Upper lobe of right lung (tissue), 1 donor: ENCODE results near the gene ZNF346. TPM values are rescaled to one million over a fixed set of nuclear protein-coding genes. Genes with fewer than 3 reads are reported as not detected.

Experiments used
- ATAC-seq: fragments of 200-7000 bp; cut with Tn5 transposase; one replicate; pipeline ENCODE4 v1.9.1; 2020; ENCODE audit warnings: mild to moderate bottlenecking, moderate library complexity
- DNase-seq: peaks from one replicate; pipeline ENCODE4 v3.0.0-alpha.2; 2020
- H3K27ac ChIP-seq: fragments of 200-600 bp; one replicate; pipeline ENCODE4 v1.8.0; 2022
- H3K27me3 ChIP-seq: fragments of 200-600 bp; one replicate; pipeline ENCODE4 v1.8.0; 2022; ENCODE audit warnings: mild to moderate bottlenecking
- H3K36me3 ChIP-seq: fragments of 200-600 bp; one replicate; pipeline ENCODE4 v1.8.0; 2022
- H3K4me1 ChIP-seq: fragments of 200-600 bp; one replicate; pipeline ENCODE4 v1.8.0; 2022
- H3K4me3 ChIP-seq: fragments of 200-600 bp; one replicate; pipeline ENCODE4 v1.8.0; 2022; ENCODE audit warnings: mild to moderate bottlenecking
- H3K9me3 ChIP-seq: fragments of 200-600 bp; one replicate; pipeline ENCODE4 v1.8.0; 2022
- intact Hi-C: fragments of 100-400 bp; cut with DNase I; formaldehyde crosslinking; loops from one replicate; pipeline ENCODE4 v1.11.0; 2022
- total RNA-seq: library from RNA; stranded (reverse); fragmentation: NEBNext Ultra II Directional; extraction: Animal tissue kit (Norgen Biotek cat#: 25700); gene quantifications from one replicate; pipeline ENCODE4 v1.2.1, GENCODE V29; 2021
- TF ChIP-seq, protein P1 (sequence below): fragments of 200-600 bp; IDR thresholded peaks from one replicate; pipeline ENCODE4 v1.8.0; 2022; ENCODE audit warnings: antibody characterized with exemption
- donor health status: DM: no; HTN: yes; CAD: no; lungs with severe emphysema.

Gene ZNF346
- total RNA-seq, 1 donor from 2014 or later, result 12.9 TPM

- TF ChIP-seq, protein P1, sequence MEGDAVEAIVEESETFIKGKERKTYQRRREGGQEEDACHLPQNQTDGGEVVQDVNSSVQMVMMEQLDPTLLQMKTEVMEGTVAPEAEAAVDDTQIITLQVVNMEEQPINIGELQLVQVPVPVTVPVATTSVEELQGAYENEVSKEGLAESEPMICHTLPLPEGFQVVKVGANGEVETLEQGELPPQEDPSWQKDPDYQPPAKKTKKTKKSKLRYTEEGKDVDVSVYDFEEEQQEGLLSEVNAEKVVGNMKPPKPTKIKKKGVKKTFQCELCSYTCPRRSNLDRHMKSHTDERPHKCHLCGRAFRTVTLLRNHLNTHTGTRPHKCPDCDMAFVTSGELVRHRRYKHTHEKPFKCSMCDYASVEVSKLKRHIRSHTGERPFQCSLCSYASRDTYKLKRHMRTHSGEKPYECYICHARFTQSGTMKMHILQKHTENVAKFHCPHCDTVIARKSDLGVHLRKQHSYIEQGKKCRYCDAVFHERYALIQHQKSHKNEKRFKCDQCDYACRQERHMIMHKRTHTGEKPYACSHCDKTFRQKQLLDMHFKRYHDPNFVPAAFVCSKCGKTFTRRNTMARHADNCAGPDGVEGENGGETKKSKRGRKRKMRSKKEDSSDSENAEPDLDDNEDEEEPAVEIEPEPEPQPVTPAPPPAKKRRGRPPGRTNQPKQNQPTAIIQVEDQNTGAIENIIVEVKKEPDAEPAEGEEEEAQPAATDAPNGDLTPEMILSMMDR, result no peak
- H3K36me3 ChIP-seq, result no peaks in the 10 kb centered on the region
- no peak for DNase-seq
- H3K9me3 ChIP-seq, result no peaks in the 10 kb centered on the region
- H3K27ac ChIP-seq, result peak overlapping the region; percentile 30
- no peaks in the 10 kb centered on the region for H3K27me3 ChIP-seq
- intact Hi-C loops, result no loop called here
- H3K4me1 ChIP-seq, result peaks cover 17% of the 10 kb centered on the region
- H3K4me3 ChIP-seq, result no peak overlapping the region
- no peak for ATAC-seq
Measured at GRCh38 chr5:177085985-177086653, 63.6 kb downstream of the ZNF346 start.

DNA sequence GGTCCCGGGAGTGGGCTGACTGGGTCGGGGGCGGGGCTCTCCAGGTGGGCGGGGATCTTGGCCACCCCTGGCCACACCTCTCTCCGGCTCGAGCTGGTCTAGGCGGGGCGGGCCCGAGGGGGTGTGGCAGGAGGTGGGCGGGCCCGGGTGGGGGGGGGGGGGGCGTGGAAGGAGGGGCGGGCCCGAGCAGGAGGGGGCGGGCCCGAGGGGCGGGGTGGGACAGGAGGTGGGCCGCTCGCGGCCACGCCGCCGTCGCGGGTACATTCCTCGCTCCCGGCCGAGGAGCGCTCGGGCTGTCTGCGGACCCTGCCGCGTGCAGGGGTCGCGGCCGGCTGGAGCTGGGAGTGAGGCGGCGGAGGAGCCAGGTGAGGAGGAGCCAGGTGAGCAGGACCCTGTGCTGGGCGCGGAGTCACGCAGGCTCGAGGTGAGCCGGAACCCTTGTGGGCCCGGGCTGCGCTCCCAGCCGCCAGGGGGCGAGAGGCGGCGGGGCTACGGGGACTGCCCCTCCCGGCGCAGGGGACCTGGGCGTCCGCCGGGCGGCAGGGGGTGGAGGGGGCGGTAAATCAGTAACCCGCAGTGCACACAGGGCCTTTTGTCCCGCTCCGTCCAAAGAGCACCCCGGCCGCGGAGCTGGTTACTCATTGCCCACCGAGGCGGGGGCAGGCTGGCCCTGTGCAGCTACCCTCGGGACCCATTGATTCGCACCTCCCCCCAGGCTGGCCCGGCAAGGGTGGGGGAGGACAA lies 64.3 kb downstream of the ZNF346 start, which contains the start of gene FGFR4:
FGFR4 (plus strand) TSS at position 262 of the 744 bp plus-strand sequence. CDS start 2,688 bp downstream, outside the sequence.
- peak within 1 kb of the TSS; percentile 68 for H3K27ac ChIP-seq
- no peaks in the 10 kb centered on the region for H3K36me3 ChIP-seq
- intact Hi-C loops, result no loop called here
- no peaks in the 10 kb centered on the region for H3K27me3 ChIP-seq
- ATAC-seq, result peak; percentile 84
- DNase-seq, result peak; percentile 85
- peaks cover 17% of the 10 kb centered on the region for H3K4me1 ChIP-seq
- H3K4me3 ChIP-seq, result peak within 1 kb of the TSS; percentile 57
- H3K9me3 ChIP-seq, result no peaks in the 10 kb centered on the region
- TF ChIP-seq, protein P1, result peak; percentile 68

DNA sequence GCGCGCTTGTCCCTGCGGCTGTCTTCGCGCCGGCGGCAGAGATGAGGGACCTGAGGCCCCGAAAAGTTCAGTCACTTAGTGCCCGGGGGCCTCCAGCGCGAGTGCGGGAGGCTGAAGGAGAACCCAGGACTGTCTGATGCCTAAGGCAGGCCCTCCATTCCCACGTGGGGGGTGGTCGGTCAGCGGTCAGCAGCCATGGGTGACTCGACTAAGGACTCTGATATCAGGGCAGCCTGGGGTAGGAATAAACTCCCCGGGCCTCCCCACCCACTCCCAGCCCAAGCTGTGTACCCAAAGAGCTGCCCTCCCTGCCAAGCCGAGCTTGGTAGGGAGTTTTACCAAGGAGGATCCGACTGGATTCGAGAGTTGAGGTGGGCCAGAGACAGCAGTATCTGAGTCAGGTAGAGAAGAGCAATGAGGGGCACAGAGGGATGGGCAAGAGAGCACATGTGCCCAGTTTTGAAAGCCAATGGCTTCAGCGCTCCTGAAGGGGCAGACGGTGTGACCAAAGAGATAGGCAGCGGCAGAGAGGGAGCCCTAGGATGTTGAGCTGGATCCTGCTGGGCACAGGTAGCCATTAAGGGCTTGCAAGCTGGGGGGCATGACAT lies 65.0 kb downstream of the ZNF346 start:
- intact Hi-C loops, result no loop called here
- H3K27me3 ChIP-seq, result no peaks in the 10 kb centered on the region
- ATAC-seq, result no peak

DNA sequence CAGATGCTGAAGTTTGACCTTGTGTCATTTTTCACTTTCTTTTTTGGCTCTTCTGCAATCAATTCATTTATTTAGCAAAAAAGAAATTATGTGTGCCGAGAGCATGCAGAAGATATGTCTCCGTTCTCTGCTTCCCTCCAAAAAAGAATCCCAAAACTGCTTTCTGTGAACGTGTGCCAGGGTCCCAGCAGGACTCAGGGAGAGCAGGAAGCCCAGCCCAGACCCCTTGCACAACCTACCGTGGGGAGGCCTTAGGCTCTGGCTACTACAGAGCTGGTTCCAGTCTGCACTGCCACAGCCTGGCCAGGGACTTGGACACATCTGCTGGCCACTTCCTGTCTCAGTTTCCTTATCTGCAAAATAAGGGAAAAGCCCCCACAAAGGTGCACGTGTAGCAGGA lies 66.6 kb downstream of the ZNF346 start:
- no peaks in the 10 kb centered on the region for H3K27me3 ChIP-seq
- peak overlapping the region; percentile 68 for H3K27ac ChIP-seq
- intact Hi-C loops, result no loop called here
- DNase-seq (no peak), ATAC-seq (no peak)
- TF ChIP-seq, protein P1, result no peak
- no peaks in the 10 kb centered on the region for H3K36me3 ChIP-seq
- H3K9me3 ChIP-seq, result no peaks in the 10 kb centered on the region
- peak overlapping the region; percentile 19 for H3K4me3 ChIP-seq
- peaks cover 21% of the 10 kb centered on the region for H3K4me1 ChIP-seq

More for the DNA sequence above, 65.0 kb downstream of the ZNF346 start:
- Histone ChIP-seq H3K36me3 (no peaks in the 10 kb centered on the region), H3K4me3 (peak overlapping the region; percentile 57), H3K9me3 (no peaks in the 10 kb centered on the region), H3K27ac (peak overlapping the region; percentile 68), H3K4me1 (peaks cover 17% of the 10 kb centered on the region)
- no peak for DNase-seq
- TF ChIP-seq, protein P1, result no peak

DNA sequence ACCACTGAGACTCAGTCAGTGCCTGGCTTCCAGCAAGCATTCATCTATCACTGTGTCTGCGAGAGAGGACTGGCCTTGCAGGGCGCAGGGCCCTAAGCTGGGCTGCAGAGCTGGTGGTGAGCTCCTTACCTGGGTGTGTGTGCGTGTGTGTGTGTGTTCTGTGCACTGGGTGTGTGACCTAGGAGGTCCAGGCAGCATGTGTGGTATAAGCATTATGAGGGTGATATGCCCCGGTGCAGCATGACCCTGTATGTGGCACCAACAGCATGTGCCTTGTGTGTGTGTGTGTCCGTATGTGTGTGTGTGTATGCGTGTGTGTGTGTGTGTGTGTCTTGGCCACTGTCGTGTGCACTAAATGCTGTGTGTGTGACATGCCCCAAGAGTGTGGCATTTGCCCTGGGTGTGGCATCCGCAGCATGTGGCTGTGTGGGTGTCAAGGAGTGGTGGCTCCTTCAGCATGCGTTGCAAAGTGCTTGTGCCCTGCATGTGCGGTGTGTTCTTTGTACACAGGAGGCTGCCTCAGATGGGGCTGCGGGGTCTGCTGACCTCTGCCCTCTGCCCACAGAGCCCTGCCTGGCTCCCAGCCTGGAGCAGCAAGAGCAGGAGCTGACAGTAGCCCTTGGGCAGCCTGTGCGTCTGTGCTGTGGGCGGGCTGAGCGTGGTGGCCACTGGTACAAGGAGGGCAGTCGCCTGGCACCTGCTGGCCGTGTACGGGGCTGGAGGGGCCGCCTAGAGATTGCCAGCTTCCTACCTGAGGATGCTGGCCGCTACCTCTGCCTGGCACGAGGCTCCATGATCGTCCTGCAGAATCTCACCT lies 67.5 kb downstream of the ZNF346 start:
- Histone ChIP-seq H3K27me3 (no peaks in the 10 kb centered on the region), H3K9me3 (no peaks in the 10 kb centered on the region), H3K36me3 (no peaks in the 10 kb centered on the region), H3K4me3 (peak overlapping the region; percentile 19), H3K27ac (peak overlapping the region; percentile 42), H3K4me1 (peaks cover 29% of the 10 kb centered on the region)
- DNase-seq (no peak), ATAC-seq (no peak)
- intact Hi-C loops, result no loop called here
- TF ChIP-seq, protein P1, result no peak
